Activated CD8-positive, alpha-beta memory T cell treated with anti-CD3 and anti-CD28 coated beads for 48 hours (primary cell): ENCODE results near the gene EGR1.

ENCODE experiments used
- DNase-seq, 3 experiments: peaks; one replicate each; pipeline ENCODE4 v3.0.0-alpha.2; 2020; ENCODE audit warnings: low read depth in 2 of 3, low spot score in 2 of 3

Gene EGR1

DNA sequence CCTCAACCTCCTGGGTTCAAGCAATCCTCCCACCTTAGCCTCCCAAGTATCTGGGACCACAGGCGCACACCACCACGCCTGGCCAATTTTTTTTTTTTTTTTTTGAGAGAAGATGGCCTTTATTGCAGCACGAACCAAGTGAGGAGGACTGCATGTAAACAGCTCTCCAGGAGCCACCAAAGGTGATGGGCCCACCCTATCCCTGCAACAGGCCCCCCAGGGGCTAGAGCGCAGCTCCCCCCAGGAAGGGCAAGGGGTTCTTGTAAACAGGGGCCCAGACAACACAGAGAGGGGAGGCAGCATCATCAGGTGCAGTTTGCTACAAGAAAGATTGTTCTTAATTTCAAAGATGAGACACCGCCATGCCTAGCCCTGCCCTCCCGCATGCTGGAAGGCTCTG, 12.6 kb upstream of the EGR1 start:
- no peak for DNase-seq

DNA sequence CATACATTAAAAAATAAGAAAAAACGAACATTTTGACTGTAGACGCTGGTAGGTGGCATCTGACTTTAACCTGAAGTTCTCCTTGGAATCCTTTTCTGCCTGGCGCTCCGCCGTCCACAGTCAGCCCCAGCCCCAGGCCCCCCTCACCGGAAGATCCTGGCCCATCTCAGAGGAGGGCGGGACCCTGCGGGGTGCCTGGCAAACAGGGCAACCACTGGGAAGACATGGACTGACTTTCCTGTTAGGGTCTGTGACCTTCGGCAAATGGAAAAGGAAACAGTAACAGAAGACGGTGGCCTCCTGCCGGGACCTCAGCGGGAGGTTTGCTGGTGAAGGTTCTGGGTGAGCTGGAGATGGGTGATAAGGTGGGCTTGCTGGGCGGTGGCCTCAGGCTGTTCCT, 11.7 kb upstream of the EGR1 start:
- DNase-seq, result no peak

DNA sequence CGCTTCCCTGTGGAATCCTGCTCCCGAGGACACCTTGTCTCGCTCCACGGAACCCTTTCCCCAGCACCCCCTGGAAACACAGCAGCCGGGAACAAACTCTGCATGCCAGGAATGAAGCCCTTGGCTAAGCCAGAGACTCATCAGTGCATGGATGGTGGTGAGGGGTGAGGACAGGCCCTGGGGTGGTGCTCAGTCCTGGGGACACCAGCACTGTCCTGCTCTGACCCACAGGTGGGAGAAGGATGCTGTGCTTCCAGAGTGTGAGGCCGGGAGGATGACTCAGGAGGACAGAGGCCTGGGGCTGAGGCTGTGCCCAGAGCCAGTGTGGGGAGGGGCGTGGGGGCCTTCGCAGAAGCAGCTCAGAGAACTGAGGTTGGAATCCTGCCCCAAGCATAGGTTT, 11.2 kb upstream of the EGR1 start:
- no peak for DNase-seq

DNA sequence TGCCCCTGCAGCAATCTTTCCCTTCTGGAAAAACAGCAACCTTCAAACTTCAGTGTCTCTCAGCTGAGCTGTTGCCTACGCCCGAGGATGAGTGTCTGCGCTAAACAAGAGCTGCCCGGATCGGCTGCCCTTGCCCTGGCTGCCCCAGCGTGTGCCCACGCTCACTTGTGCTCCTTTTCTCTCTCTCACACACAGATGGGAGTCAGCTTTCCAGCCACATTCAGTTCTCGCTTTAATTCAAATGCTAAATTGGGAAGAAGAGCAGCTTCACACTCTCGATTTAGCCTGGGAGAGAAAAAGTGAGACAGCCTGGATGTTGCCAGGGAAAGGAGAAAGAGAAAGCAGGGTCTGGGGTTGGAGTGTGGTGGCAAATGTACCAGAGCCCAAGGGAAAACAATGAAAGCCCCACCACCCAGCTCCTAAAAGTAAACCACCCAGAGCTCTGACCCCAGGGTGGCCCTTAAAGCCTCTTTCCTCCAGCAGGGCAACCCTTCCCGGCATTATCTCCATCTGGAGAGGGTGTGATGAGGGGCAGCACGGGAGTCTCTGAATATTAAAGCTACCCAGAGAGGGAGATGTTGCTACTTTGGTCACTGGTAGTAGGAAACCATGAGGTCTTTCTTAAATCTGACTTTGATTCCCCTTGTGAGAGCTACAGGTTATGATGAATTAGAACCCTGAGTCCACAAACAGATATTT, 9.9 kb upstream of the EGR1 start:
- DNase-seq, result no peak

DNA sequence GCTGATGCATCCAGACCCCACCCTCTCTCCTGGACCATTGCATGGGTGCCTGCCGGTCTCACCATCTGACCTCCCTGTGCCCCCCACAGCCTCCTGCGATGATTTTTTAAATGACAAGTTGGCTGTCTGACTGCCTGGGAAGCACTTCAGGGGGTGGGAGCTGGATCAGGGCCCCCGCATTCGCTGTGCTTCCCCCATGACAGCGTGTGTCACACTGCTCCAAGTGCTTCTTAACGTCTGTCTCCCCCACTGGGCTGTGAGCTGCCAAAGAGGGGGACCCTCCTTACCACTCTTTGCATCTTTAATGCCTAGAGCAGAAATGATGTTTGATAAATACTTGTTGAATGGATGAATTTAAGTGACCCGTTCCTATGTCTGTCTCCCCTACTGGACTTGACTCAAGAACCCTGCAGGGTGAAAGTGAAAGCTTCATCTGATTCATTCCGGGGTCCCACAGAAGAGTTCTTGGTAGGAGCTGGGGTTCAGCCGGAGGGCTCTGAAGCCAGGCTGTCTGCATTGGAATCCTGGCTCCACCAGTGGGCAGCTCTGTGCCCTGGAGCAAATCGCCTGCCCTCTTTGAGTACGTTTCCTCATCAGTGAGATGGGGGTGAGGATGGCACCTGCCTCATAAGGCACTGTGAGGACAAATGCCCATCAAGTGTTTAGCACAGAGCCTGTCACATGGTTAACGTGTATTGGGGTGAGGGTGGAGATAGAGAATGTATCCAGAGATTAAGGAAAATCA, 7.6 kb upstream of the EGR1 start:
- DNase-seq, result no peak

DNA sequence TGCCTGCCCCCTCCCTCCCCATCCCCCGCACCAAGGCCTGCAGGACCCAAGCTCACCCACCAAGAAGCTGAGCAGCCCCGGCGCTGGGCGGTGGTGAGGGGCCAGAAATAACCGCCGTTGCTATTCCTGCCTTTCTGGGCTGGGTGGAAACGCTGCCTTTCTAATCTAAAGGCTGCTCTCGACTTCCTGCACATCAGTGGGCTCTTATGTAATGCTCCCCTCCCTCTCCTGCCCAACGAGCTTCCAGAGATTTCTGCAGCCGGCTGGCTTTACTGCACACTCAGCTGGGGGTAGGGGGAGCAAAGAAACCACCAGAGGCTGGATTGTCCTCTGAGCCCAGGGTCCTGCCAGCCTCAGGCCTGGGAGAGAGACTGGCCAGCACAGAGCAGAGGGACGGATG, 6.9 kb upstream of the EGR1 start:
- DNase-seq, result no peak

DNA sequence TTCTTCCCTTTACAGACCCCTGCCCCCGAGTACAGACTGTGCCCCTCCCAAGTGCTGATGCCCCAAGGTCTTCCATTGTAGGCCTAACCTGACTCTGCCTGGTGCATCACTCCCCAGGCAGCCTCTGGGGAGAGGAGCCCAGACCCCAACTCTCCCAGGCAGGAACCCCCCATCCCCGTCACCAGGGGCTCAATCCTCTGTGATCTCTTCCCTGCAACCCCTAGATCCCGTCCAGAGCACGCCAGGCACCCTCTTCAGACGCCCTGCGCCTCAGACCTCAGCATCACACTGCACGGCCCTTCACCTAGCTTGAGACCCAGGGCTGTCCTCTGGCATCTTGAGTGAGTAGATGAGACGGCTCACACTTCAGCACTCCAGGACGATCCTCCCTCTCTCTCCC, 6.4 kb upstream of the EGR1 start:
- no peak for DNase-seq

DNA sequence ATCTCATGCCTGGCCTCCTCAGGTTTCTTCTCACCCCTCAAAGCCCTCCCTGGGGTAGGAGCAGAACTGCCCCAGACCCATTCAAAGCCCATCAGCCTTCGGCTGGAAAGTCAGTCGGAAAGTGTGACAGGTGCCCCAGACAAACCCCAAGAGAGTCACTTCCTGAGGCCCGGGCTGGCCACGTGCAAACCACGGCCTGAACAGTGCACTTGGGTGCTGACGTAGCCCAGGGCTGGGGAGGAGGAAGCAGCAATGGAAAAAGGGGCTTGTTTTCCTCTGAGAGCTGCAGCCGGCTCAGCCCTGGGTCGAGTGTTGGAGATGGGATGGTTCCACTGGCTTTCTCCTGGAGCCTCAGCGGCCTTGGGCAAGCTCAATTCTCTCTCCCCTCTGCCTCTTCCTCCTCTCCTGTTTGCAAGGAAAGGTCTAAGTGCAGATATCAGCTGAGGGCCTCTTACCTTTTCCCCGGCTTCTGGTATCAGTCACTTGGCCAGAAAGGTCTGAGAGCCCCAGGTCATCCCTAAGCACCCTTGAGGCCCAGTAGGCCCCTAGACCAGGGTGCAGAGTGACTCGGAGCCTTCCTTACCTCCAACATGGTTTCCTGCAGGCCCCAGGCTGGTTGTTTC, 5.9 kb upstream of the EGR1 start:
- DNase-seq, result peak; percentile 57 to 82 (median 69)

DNA sequence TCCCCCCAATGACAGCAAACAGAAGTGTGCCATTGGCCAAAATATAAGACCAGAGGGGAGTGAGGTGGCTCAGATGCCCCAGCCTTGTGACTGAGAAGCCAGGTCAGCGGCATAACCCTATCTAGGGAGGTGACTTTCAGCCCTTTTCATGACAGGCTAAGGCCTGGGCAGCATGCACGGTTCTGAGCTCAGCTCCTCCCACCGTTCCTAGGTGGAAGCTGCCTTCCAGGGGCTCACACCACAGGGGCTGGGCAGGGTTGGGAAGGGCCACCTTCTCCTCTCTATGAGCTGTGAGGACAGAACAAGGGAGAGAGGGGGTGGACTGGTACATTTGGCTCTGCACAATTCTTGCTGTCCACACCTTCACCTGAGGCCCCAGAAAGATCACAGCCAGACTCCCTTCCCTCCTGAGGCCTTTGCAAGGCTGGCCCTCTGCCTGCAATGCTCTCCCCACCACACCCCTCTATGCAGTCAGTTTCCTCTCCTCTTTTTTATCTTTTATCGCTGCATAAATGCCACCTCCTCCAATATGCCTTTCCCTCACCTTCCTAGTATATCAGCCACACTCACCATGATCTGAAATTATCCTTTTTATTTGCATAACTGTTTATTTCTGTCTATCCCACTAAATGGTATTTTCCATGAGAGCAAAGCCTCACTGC, 5.1 kb upstream of the EGR1 start:
- no peak for DNase-seq

DNA sequence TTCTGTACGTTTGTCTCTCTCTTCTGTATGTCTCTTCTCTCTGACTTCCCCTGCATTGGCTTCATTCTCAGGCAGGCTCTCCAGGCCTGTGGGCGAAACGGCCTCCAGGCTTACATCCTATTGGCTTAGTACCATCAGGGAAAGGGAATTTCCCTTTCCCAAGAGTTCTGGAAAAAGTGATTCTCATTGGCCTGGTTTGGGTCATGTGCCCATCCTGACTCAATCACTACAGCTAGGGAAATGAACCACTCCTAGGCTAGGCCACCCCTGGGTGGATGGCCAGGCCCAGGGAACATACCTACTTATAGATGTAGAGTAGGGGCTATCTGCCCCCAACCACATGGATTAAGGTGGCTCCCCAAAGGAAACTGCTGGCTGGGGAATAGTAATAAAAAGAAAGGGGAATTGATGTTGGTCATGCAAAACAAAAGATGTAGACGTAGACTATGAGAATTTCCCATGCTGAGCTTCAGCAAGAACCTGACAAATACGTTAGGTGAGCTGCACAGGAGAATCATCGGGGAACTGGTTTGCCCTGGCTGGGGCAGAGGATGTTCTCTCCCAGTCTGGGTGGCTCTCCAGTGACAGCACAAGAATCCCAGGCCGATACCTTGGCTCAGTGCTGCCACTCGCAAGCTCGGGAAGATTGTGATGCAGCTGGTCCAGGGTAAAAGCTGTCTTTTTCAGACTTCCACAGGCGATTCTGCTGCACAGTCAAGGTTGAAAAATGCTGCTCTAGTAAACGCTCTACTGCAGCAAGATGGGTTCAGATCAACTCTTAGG, 3.7 kb upstream of the EGR1 start:
- no peak for DNase-seq

DNA sequence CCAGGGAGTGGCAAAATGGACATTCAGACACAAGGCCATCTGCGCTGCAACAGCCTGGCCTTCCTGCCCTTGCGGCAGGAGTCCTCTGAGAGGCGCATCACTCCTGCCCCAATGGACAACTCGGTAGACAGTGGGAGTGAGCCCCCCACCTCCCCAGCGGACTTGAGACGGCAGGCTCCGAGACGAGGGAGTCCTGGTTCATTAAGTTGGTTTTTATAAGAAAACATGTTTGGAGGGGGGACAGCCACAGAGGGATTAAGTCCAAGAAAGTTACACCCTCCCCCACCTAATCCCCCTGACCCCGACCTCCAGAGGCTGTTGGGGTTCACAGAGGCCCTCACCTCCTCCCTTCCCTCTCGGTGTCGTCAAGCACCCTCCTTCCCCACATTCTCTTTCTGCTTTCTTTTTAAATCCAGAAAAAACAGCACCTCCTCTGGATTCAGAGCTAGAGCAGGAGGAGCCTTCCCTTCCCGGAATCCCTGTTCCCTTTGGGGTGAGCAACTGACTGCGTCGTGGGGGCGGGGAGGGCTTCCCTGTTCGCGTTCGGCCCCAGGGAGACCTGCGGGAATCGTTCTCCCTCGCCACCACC, 1.8 kb upstream of the EGR1 start:
- no peak for DNase-seq

DNA sequence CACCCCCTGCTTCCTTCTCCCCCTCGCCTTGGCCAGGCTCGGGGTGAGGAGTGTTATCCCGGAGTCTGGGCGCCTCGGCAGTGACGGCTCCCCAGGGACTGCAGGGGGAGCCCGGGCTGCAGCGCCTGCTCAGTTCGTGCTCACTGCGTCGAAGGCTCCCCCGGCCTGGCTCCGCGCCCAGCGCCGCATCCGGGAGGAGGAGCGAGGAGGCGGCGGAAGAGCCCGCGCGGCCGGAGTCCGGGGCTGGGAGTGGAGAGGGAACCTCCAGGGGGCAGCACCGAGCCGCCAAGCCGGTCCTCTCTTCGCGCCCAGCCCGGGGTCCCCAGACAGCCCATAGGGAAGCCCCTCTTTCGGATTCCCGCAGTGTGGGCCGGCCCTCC, 1.3 kb upstream of the EGR1 start:
- peak; percentile 88 to 93 (median 89) for DNase-seq

DNA sequence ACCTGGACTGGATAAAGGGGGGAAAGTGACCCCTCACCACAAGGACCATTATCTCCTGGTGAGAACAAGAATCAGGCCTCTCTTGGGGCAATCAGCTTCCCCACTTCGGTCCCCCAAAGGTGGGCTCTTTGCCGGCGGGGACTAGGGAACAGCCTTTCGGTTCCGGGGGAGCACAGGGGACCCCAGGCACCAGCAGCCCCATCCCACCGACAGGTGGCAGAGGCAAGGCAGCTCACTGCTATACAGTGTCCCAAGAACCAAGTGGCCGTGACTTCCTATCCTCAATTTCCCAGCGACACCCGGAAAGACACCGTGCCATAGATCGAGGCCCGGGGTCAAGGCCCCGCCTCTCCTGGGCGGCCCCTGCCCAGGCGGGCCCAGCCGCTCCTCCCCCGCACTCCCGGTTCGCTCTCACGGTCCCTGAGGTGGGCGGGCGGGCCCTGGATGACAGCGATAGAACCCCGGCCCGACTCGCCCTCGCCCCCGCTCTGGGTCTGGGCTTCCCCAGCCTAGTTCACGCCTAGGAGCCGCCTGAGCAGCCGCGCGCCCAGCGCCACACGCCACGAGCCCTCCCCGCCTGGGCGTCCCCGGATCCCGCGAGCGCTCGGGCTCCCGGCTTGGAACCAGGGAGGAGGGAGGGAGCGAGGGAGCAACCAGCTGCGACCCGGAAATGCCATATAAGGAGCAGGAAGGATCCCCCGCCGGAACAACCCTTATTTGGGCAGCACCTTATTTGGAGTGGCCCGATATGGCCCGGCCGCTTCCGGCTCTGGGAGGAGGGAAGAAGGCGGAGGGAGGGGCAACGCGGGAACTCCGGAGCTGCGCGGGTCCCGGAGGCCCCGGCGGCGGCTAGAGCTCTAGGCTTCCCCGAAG, 655 bp upstream of the EGR1 start:
- DNase-seq, result peak; percentile 84 to 97 (median 90)

DNA sequence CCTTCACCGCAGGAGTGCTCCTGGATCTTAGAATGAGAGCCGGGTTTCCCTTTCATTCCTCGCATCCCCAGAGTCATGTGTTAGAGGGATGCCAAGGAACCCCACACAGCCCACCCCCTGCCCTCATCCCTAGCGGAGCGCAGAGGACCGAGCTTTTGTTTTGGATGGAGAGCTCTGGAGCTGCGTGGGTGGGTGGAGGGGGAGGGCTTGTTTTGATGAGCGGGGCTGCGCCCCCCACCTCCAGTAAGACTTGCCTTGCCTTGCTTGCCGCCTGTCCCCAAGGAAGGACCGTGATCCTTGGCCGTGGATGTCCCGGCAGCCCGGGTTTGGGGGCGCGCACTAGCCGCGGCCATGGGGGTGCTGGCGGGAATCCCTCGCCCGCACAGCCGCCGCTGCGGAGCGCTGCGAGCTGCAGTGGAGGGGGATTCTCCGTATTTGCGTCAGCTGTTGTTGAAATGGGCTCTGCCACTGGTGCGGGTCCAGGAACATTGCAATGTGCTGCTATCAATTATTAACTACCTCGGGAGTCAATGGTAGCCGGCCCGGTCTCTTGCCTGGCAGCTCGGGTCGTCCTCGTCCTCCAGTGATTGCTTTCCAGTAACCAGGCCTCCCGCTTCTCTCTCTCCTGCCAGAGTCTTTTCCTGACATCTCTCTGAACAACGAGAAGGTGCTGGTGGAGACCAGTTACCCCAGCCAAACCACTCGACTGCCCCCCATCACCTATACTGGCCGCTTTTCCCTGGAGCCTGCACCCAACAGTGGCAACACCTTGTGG, 1.0 kb downstream of the EGR1 start:
- DNase-seq, result no peak

DNA sequence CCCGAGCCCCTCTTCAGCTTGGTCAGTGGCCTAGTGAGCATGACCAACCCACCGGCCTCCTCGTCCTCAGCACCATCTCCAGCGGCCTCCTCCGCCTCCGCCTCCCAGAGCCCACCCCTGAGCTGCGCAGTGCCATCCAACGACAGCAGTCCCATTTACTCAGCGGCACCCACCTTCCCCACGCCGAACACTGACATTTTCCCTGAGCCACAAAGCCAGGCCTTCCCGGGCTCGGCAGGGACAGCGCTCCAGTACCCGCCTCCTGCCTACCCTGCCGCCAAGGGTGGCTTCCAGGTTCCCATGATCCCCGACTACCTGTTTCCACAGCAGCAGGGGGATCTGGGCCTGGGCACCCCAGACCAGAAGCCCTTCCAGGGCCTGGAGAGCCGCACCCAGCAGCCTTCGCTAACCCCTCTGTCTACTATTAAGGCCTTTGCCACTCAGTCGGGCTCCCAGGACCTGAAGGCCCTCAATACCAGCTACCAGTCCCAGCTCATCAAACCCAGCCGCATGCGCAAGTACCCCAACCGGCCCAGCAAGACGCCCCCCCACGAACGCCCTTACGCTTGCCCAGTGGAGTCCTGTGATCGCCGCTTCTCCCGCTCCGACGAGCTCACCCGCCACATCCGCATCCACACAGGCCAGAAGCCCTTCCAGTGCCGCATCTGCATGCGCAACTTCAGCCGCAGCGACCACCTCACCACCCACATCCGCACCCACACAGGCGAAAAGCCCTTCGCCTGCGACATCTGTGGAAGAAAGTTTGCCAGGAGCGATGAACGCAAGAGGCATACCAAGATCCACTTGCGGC, 1.8 kb downstream of the EGR1 start:
- DNase-seq, result no peak

DNA sequence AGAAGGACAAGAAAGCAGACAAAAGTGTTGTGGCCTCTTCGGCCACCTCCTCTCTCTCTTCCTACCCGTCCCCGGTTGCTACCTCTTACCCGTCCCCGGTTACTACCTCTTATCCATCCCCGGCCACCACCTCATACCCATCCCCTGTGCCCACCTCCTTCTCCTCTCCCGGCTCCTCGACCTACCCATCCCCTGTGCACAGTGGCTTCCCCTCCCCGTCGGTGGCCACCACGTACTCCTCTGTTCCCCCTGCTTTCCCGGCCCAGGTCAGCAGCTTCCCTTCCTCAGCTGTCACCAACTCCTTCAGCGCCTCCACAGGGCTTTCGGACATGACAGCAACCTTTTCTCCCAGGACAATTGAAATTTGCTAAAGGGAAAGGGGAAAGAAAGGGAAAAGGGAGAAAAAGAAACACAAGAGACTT, 2.4 kb downstream of the EGR1 start:
- DNase-seq, result no peak

DNA sequence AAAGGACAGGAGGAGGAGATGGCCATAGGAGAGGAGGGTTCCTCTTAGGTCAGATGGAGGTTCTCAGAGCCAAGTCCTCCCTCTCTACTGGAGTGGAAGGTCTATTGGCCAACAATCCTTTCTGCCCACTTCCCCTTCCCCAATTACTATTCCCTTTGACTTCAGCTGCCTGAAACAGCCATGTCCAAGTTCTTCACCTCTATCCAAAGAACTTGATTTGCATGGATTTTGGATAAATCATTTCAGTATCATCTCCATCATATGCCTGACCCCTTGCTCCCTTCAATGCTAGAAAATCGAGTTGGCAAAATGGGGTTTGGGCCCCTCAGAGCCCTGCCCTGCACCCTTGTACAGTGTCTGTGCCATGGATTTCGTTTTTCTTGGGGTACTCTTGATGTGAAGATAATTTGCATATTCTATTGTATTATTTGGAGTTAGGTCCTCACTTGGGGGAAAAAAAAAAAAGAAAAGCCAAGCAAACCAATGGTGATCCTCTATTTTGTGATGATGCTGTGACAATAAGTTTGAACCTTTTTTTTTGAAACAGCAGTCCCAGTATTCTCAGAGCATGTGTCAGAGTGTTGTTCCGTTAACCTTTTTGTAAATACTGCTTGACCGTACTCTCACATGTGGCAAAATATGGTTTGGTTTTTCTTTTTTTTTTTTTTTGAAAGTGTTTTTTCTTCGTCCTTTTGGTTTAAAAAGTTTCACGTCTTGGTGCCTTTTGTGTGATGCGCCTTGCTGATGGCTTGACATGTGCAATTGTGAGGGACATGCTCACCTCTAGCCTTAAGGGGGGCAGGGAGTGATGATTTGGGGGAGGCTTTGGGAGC, 3.1 kb downstream of the EGR1 start:
- DNase-seq, result no peak
